ENCODE results near the gene ATP9A.

- no peak for TF ChIP-seq CTCF (optimal IDR thresholded peaks at IDR 0.05 in 1 of 3, IDR thresholded peaks at IDR 0.05 in 1 of 3, conservative IDR thresholded peaks at IDR 0.05 in 1 of 3; ENCODE audit: extremely low read depth in 1 of 3, insufficient read depth in 2 of 3, low read length in 3 of 3)
- no peak for TF ChIP-seq EZH2 (IDR thresholded peaks at IDR 0.05; ENCODE audit: low read length)
These were observed 197.3 kb downstream of the ATP9A start for GRCh38 chr20:51570739-51571459.
